Stimulated activated naive CD4-positive, alpha-beta T cell (primary cell): ENCODE data around the gene HUNK.
"Not testable (repeated sequence)": the region's sequence is repeated elsewhere in the genome, so short reads cannot be mapped to it uniquely, and the experiment has no call there.

Source experiments
- DNase-seq, 6 experiments: peaks; one replicate each; lab custom pipeline; 2025; lab: John Stamatoyannopoulos, UW

Gene HUNK

GRCh38 chr21:31872452-31873274 is at the start of gene HUNK:
TSS of gene HUNK (plus strand) at chr21:31873020. CDS start at chr21:31873675, 655 bp downstream.
- DNase-seq, result peak in 1 of 6 experiments; percentile 16

- no peak for DNase-seq
Observed at GRCh38 chr21:31829736-31830472, 42.9 kb upstream of the HUNK start.

GRCh38 chr21:31830701-31831100 is 42.1 kb upstream of the HUNK start:
- no peak for DNase-seq

- DNase-seq, result no peak
Observed at GRCh38 chr21:31837041-31837440, 35.8 kb upstream of the HUNK start.

GRCh38 chr21:31837618-31838390 is 35.0 kb upstream of the HUNK start:
- DNase-seq, result no peak

GRCh38 chr21:31838586-31839355 is 34.0 kb upstream of the HUNK start:
- DNase-seq, result no peak

GRCh38 chr21:31844206-31844605 is 28.6 kb upstream of the HUNK start:
- no peak for DNase-seq

GRCh38 chr21:31845151-31845729 is 27.6 kb upstream of the HUNK start:
- DNase-seq, result no peak

- no peak for DNase-seq
Observed at GRCh38 chr21:31846690-31847089, 26.1 kb upstream of the HUNK start.

- no peak for DNase-seq
Observed at GRCh38 chr21:31847761-31848160, 25.1 kb upstream of the HUNK start.

GRCh38 chr21:31848326-31848985 is 24.4 kb upstream of the HUNK start:
- no peak for DNase-seq

- no peak for DNase-seq
Observed at GRCh38 chr21:31850886-31851285, 21.9 kb upstream of the HUNK start.

GRCh38 chr21:31855180-31855579 is 17.6 kb upstream of the HUNK start:
- DNase-seq, result no peak

GRCh38 chr21:31857096-31857495 is 15.7 kb upstream of the HUNK start:
- DNase-seq, result no peak

- not testable (repeated sequence) for DNase-seq
Observed at GRCh38 chr21:31857631-31858030, 15.2 kb upstream of the HUNK start.

GRCh38 chr21:31860851-31861250 is 12.0 kb upstream of the HUNK start:
- DNase-seq, result no peak

GRCh38 chr21:31862078-31862477 is 10.7 kb upstream of the HUNK start:
- DNase-seq, result no peak

- DNase-seq, result no peak
Observed at GRCh38 chr21:31865429-31865970, 7.3 kb upstream of the HUNK start.

GRCh38 chr21:31866077-31866511 is 6.7 kb upstream of the HUNK start:
- peak in 5 of 6 experiments; percentile 22 to 42 (median 28) for DNase-seq

- no peak for DNase-seq
Observed at GRCh38 chr21:31869750-31870149, 3.1 kb upstream of the HUNK start.
